Suprapubic skin (tissue), 3 donors: ENCODE results near the gene PWWP2B.

Experiments used
- CTCF ChIP-seq, 2 donors: fragments of 200-600 bp in 1 of 2; fragments of 450-650 bp in 1 of 2; sonication (generic) in 1 of 2; IDR thresholded peaks; one replicate each; pipeline ENCODE4 v1.5.1; 2016 to 2019; ENCODE audit warnings: antibody characterized with exemption in 2 of 2, mild to moderate bottlenecking in 1 of 2, moderate library complexity in 1 of 2
- POLR2A ChIP-seq, 2 donors: fragments of 450-650 bp; IDR thresholded peaks; one replicate each; pipeline ENCODE4 v1.6.1; 2017; ENCODE audit warnings: antibody characterized with exemption in 2 of 2, mild to moderate bottlenecking in 2 of 2, moderate library complexity in 2 of 2

GRCh38 chr10:132404169-132404880 lies 7.3 kb downstream of the PWWP2B start:
- TF ChIP-seq CTCF (IDR thresholded peaks at IDR 0.05), result no peak
- no peak for TF ChIP-seq POLR2A (IDR thresholded peaks at IDR 0.05)
